H9 (cell line): ENCODE measurements around the gene ELAC1. TPM values are rescaled to one million over a fixed set of nuclear protein-coding genes. Genes with fewer than 3 reads are reported as not detected.

Source experiments
- DNase-seq: peaks from one replicate; pipeline ENCODE4 v3.0.0-alpha.2; 2017
- H2AFZ ChIP-seq: one replicate; pipeline ENCODE4 v1.6.1; 2013; ENCODE audit warnings: mild to moderate bottlenecking, low read length, control low read depth, moderate library complexity
- H2AK5ac ChIP-seq: 2 replicates; pipeline ENCODE4 v1.6.1; 2013; ENCODE audit warnings: low read length, control low read depth, mixed read lengths; ENCODE audit not compliant: insufficient read length
- H2BK120ac ChIP-seq: one replicate; pipeline ENCODE4 v1.6.1; 2013; ENCODE audit warnings: low read depth, mild to moderate bottlenecking, low read length, control low read depth, inconsistent platforms; ENCODE audit not compliant: poor library complexity, severe bottlenecking
- H2BK12ac ChIP-seq: 2 replicates; pipeline ENCODE4 v1.6.1; 2013; ENCODE audit warnings: low read length, control low read depth, mixed read lengths, low read depth; ENCODE audit not compliant: insufficient read length
- H2BK15ac ChIP-seq: 2 replicates; pipeline ENCODE4 v1.6.1; 2013; ENCODE audit warnings: low read depth, low read length, control low read depth
- H2BK20ac ChIP-seq: one replicate; pipeline ENCODE4 v1.6.1; 2013; ENCODE audit warnings: low read depth, mild to moderate bottlenecking, low read length, control low read depth, inconsistent platforms; ENCODE audit not compliant: poor library complexity, severe bottlenecking
- H2BK5ac ChIP-seq: 2 replicates; pipeline ENCODE4 v1.6.1; 2013; ENCODE audit warnings: low read length, control low read depth, mixed read lengths; ENCODE audit not compliant: insufficient read length
- H3K14ac ChIP-seq: 2 replicates; pipeline ENCODE4 v1.6.1; 2013; ENCODE audit warnings: low read length, control low read depth; ENCODE audit not compliant: insufficient read depth
- H3K18ac ChIP-seq: 2 replicates; pipeline ENCODE4 v1.6.1; 2013; ENCODE audit warnings: low read depth, mild to moderate bottlenecking, mixed read lengths, low read length, control low read depth; ENCODE audit not compliant: insufficient read length
- H3K23ac ChIP-seq: 2 replicates; pipeline ENCODE4 v1.6.1; 2013; ENCODE audit warnings: low read length, control low read depth, mixed read lengths, low read depth; ENCODE audit not compliant: insufficient read length
- H3K23me2 ChIP-seq: 2 replicates; pipeline ENCODE4 v1.6.1; 2013; ENCODE audit warnings: low read depth, mild to moderate bottlenecking, mixed read lengths, low read length, control low read depth; ENCODE audit not compliant: insufficient read length, poor library complexity, severe bottlenecking
- H3K27ac ChIP-seq: 2 replicates; pipeline ENCODE4 v1.5.1; 2013; ENCODE audit warnings: low read length, control low read depth, mixed read lengths, low read depth; ENCODE audit not compliant: insufficient read length
- H3K27me3 ChIP-seq: 2 replicates; pipeline ENCODE4 v1.6.1; 2013; ENCODE audit warnings: low read length, control low read depth, inconsistent platforms; ENCODE audit not compliant: insufficient read depth
- H3K4ac ChIP-seq: 2 replicates; pipeline ENCODE4 v1.6.1; 2013; ENCODE audit warnings: low read depth, mild to moderate bottlenecking, control low read depth, inconsistent platforms, low read length, moderate library complexity
- H3K4me1 ChIP-seq: 2 replicates; pipeline ENCODE4 v1.6.1; 2013; ENCODE audit warnings: low read length, control low read depth, inconsistent platforms; ENCODE audit not compliant: insufficient read depth
- H3K4me2 ChIP-seq: 2 replicates; pipeline ENCODE4 v1.6.1; 2013; ENCODE audit warnings: low read length, control low read depth, mixed read lengths; ENCODE audit not compliant: insufficient read length, insufficient read depth
- H3K56ac ChIP-seq: 2 replicates; pipeline ENCODE4 v1.6.1; 2013; ENCODE audit warnings: low read depth, mild to moderate bottlenecking, mixed read lengths, low read length, control low read depth; ENCODE audit not compliant: insufficient read length
- H3K79me1 ChIP-seq: 2 replicates; pipeline ENCODE4 v1.6.1; 2013; ENCODE audit warnings: low read depth, mild to moderate bottlenecking, moderate library complexity, low read length, control low read depth, inconsistent platforms; ENCODE audit not compliant: insufficient read depth, poor library complexity, severe bottlenecking
- H3K79me2 ChIP-seq: 2 replicates; pipeline ENCODE4 v1.6.1; 2013; ENCODE audit warnings: low read length, control low read depth, inconsistent platforms; ENCODE audit not compliant: insufficient read depth
- H3K9ac ChIP-seq: 2 replicates; pipeline ENCODE4 v1.6.1; 2013; ENCODE audit warnings: low read length, control low read depth, mixed read lengths; ENCODE audit not compliant: insufficient read length; ENCODE audit errors: extremely low read depth
- H3K9me3 ChIP-seq: one replicate; pipeline ENCODE4 v1.6.1; 2013; ENCODE audit warnings: low read depth, low read length, inconsistent platforms; ENCODE audit not compliant: control insufficient read depth
- H3T11ph ChIP-seq: one replicate; pipeline ENCODE4 v1.6.1; 2013; ENCODE audit warnings: mild to moderate bottlenecking, low read length, control low read depth, inconsistent platforms
- H4K20me1 ChIP-seq: one replicate; pipeline ENCODE4 v1.6.1; 2013; ENCODE audit not compliant: control insufficient read depth, insufficient read length, insufficient read depth
- H4K5ac ChIP-seq: 2 replicates; pipeline ENCODE4 v1.6.1; 2013; ENCODE audit warnings: low read depth, mild to moderate bottlenecking, mixed read lengths, low read length, control low read depth; ENCODE audit not compliant: insufficient read length
- H4K8ac ChIP-seq: replicated peaks from 2 replicates; pipeline ENCODE4 v1.6.1; 2013; ENCODE audit warnings: low read length, control low read depth, mixed read lengths, low read depth; ENCODE audit not compliant: insufficient read length
- H4K91ac ChIP-seq: 2 replicates; pipeline ENCODE4 v1.6.1; 2013; ENCODE audit warnings: low read depth, mild to moderate bottlenecking, moderate library complexity, mixed read lengths, low read length, control low read depth; ENCODE audit not compliant: insufficient read length
- H3K27ac Mint-ChIP-seq, 3 experiments: 2 replicates in 2 of 3; 3 replicates in 1 of 3; pipeline ENCODE4 v1.8.0; 2020 to 2021; ENCODE audit warnings: mixed read lengths in 3 of 3, mild to moderate bottlenecking in 1 of 3, moderate library complexity in 1 of 3
- H3K27me3 Mint-ChIP-seq: 2 replicates; pipeline ENCODE4 v1.8.0; 2021; ENCODE audit warnings: low read depth, mild to moderate bottlenecking, moderate library complexity, mixed read lengths
- H3K36me3 Mint-ChIP-seq, 3 experiments: 2 replicates in 2 of 3; 3 replicates in 1 of 3; pipeline ENCODE4 v1.8.0; 2020 to 2021; ENCODE audit warnings: low read depth in 3 of 3, mixed read lengths in 3 of 3; ENCODE audit not compliant: insufficient read depth in 1 of 3
- H3K4me1 Mint-ChIP-seq, 2 experiments: 2 replicates each; pipeline ENCODE4 v1.8.0; 2020; ENCODE audit warnings: mixed read lengths in 2 of 2
- H3K4me3 Mint-ChIP-seq, 2 experiments: 2 replicates in 1 of 2; 3 replicates in 1 of 2; pipeline ENCODE4 v1.8.0; 2020 to 2021; ENCODE audit warnings: mild to moderate bottlenecking in 2 of 2, mixed read lengths in 2 of 2, moderate library complexity in 1 of 2
- H3K9me3 Mint-ChIP-seq, 2 experiments: 2 replicates in 1 of 2; 3 replicates in 1 of 2; pipeline ENCODE4 v1.8.0; 2020; ENCODE audit warnings: mild to moderate bottlenecking in 2 of 2, mixed read lengths in 2 of 2, moderate library complexity in 1 of 2
- CTCF ChIP-seq: fragments of 200-600 bp; sonication (generic); conservative IDR thresholded peaks from 3 replicates; pipeline ENCODE4 v1.8.0; 2021; ENCODE audit warnings: antibody characterized with exemption, mild to moderate bottlenecking
- total RNA-seq: library from RNA; stranded (reverse); gene quantifications from 2 replicates; pipeline ENCODE4 v1.2.1, GENCODE V29; 2021

ELAC1 gene
- total RNA-seq, 1 experiment from 2014 or later = 5.7 TPM

GRCh38 chr18:51009072-51009471, 41.2 kb downstream of the ELAC1 start:
- Histone ChIP-seq H3K23ac (no peak overlapping the region), H3K18ac (no peak overlapping the region), H3K9ac (no peak overlapping the region), H3K4ac (no peak overlapping the region), H3K79me2 (no peaks in the 10 kb centered on the region), H3K27ac (no peak overlapping the region), H3K14ac (no peak overlapping the region), H2AFZ (no peak overlapping the region), H4K20me1 (no peaks in the 10 kb centered on the region), H3K23me2 (no peaks in the 10 kb centered on the region), H3K56ac (no peak overlapping the region), H3K79me1 (no peaks in the 10 kb centered on the region), H2BK5ac (no peak overlapping the region), H4K8ac (no peak overlapping the region), H3K27me3 (no peaks in the 10 kb centered on the region), H3K9me3 (no peaks in the 10 kb centered on the region), H3K4me2 (no peak overlapping the region), H4K91ac (no peak overlapping the region), H4K5ac (no peak overlapping the region), H2BK20ac (no peak overlapping the region), H3K4me1 (no peaks in the 10 kb centered on the region), H2BK12ac (no peak overlapping the region), H3T11ph (no peak overlapping the region), H2BK120ac (no peak overlapping the region), H2AK5ac (no peak overlapping the region), H2BK15ac (no peak overlapping the region)
- Mint-ChIP-seq H3K4me3 (no peak overlapping the region), H3K36me3 (peaks cover 3 to 10% (median 4%) of the 10 kb centered on the region in 3 experiments; a peak in 5 of 7 replicates), H3K9me3 (peaks cover 0 to 4% of the 10 kb centered on the region in 2 experiments; a peak in 3 of 5 replicates), H3K4me1 (peaks cover 17 to 21% of the 10 kb centered on the region in 2 experiments), H3K27me3 (no peaks in the 10 kb centered on the region), H3K27ac (no peak overlapping the region)
- no peak for DNase-seq
- TF ChIP-seq CTCF = no peak
